ENCODE results near the gene RPUSD3. TPM values are rescaled to one million over a fixed set of nuclear protein-coding genes. Genes with fewer than 3 reads are reported as not detected.

Gene RPUSD3
- total and polyA plus RNA-seq, 9 of the 15 experiments (the other 6 are each of a cell fraction or from before 2014, with no cell fraction given) = 13.8 to 99.0 (median 59.3) TPM

- TF ChIP-seq SIN3B (IDR thresholded peaks at IDR 0.05; ENCODE audit: low read depth) (no peak), ZNF77 (CRISPR knock-in tag; IDR thresholded peaks at IDR 0.05) (no peak), MED1 (CRISPR knock-in tag; IDR thresholded peaks at IDR 0.05; ENCODE audit: borderline replicate concordance) (no peak), GATA2 (CRISPR knock-in tag; IDR thresholded peaks at IDR 0.05) (no peak), BHLHE40 (IDR thresholded peaks at IDR 0.05; ENCODE audit: low read length) (peak; percentile 39; the same call in 1 of the 2 replicates), ZEB2 (IDR thresholded peaks at IDR 0.05) (no peak), POLR3G (IDR thresholded peaks at IDR 0.05; ENCODE audit: extremely low read depth, insufficient read length, insufficient replicate concordance) (no peak), SMAD4 (CRISPR knock-in tag; conservative IDR thresholded peaks at IDR 0.05) (no peak), ZNF12 (CRISPR knock-in tag; IDR thresholded peaks at IDR 0.05) (no peak), NCOA2 (IDR thresholded peaks at IDR 0.05; ENCODE audit: partially characterized antibody in 2 of 2) (no peak), THAP12 (CRISPR knock-in tag; IDR thresholded peaks at IDR 0.05) (no peak), ZFPM2 (CRISPR knock-in tag; IDR thresholded peaks at IDR 0.05) (no peak)
- TF ChIP-seq, protein P1, sequence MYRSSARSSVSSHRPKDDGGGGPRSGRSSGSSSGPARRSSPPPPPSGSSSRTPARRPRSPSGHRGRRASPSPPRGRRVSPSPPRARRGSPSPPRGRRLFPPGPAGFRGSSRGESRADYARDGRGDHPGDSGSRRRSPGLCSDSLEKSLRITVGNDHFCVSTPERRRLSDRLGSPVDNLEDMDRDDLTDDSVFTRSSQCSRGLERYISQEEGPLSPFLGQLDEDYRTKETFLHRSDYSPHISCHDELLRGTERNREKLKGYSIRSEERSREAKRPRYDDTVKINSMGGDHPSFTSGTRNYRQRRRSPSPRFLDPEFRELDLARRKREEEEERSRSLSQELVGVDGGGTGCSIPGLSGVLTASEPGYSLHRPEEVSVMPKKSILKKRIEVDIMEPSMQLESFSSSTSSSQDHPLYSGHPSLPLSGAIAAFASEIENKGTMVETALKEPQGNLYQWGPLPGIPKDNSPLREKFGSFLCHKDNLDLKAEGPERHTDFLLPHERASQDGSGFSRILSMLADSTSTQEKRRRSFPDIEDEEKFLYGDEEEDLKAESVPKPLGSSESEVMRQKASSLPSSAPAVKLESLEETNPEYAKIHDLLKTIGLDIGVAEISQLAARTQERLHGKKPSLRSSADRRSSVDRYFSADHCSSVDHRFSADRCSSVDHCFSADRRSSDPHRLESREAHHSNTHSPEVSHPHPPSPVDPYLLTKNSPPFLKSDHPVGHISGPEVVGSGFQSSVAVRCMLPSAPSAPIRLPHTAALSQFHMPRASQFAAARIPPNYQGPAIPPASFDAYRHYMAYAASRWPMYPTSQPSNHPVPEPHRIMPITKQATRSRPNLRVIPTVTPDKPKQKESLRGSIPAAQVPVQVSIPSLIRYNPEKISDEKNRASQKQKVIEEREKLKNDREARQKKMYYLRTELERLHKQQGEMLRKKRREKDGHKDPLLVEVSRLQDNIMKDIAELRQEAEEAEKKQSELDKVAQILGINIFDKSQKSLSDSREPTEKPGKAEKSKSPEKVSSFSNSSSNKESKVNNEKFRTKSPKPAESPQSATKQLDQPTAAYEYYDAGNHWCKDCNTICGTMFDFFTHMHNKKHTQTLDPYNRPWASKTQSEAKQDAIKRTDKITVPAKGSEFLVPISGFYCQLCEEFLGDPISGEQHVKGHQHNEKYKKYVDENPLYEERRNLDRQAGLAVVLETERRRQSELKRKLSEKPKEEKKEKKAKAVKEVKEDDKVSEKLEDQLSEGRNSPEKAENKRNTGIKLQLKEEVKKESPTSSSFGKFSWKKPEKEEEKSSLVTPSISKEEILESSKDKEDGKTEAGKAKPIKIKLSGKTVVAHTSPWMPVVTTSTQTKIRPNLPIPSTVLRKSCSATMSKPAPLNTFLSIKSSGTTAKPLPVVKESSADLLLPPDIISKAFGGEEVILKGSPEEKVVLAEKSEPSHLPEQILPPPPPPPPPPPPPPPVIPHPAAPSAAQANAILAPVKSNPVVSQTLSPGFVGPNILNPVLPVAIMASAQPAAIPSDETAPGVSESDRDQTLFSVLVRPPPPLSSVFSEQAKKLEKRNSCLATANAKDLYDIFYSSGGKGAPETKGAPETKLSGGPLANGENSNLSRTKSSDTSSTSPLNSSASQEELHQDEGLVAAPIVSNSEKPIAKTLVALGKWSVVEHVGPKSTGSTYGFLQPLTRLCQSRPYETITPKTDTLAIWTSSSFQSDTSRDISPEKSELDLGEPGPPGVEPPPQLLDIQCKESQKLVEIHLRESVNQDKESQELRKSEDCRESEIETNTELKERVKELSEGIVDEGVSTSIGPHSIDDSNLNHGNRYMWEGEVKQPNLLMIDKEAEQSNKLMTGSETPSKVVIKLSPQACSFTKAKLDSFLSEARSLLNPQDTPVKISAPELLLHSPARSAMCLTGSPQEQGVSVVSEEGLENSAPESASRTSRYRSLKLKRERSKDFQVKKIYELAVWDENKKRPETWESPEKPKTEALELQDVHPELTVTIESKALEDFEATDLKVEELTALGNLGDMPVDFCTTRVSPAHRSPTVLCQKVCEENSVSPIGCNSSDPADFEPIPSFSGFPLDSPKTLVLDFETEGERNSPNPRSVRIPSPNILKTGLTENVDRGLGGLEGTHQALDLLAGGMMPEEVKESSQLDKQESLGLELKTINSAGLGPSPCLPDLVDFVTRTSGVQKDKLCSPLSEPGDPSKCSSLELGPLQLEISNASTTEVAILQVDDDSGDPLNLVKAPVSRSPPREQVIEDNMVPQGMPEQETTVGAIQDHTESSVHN (IDR thresholded peaks at IDR 0.05; ENCODE audit: borderline replicate concordance in 1 of 2, low read depth in 1 of 2) = no peak
- TF ChIP-seq, protein P2, sequence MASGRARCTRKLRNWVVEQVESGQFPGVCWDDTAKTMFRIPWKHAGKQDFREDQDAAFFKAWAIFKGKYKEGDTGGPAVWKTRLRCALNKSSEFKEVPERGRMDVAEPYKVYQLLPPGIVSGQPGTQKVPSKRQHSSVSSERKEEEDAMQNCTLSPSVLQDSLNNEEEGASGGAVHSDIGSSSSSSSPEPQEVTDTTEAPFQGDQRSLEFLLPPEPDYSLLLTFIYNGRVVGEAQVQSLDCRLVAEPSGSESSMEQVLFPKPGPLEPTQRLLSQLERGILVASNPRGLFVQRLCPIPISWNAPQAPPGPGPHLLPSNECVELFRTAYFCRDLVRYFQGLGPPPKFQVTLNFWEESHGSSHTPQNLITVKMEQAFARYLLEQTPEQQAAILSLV (tag; IDR thresholded peaks at IDR 0.05) = no peak
- TF ChIP-seq, protein P3, sequence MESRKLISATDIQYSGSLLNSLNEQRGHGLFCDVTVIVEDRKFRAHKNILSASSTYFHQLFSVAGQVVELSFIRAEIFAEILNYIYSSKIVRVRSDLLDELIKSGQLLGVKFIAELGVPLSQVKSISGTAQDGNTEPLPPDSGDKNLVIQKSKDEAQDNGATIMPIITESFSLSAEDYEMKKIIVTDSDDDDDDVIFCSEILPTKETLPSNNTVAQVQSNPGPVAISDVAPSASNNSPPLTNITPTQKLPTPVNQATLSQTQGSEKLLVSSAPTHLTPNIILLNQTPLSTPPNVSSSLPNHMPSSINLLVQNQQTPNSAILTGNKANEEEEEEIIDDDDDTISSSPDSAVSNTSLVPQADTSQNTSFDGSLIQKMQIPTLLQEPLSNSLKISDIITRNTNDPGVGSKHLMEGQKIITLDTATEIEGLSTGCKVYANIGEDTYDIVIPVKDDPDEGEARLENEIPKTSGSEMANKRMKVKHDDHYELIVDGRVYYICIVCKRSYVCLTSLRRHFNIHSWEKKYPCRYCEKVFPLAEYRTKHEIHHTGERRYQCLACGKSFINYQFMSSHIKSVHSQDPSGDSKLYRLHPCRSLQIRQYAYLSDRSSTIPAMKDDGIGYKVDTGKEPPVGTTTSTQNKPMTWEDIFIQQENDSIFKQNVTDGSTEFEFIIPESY (CRISPR knock-in tag; IDR thresholded peaks at IDR 0.05) = no peak
Observed at GRCh38 chr3:9887480-9887879, 43.7 kb upstream of the RPUSD3 start (continued).

Measured in K562 (cell line).